C4-2B (cell line): ENCODE measurements around the gene ITSN1.

ENCODE experiments used
- ZFX ChIP-seq: fragments of 450-650 bp; IDR thresholded peaks from 2 replicates; pipeline ENCODE4 v1.6.1; 2017
- TF ChIP-seq, protein P1 (sequence below): fragments of 450-650 bp; conservative IDR thresholded peaks from 2 replicates; pipeline ENCODE4 v1.5.1; 2017; ENCODE audit warnings: mild to moderate bottlenecking

DNA sequence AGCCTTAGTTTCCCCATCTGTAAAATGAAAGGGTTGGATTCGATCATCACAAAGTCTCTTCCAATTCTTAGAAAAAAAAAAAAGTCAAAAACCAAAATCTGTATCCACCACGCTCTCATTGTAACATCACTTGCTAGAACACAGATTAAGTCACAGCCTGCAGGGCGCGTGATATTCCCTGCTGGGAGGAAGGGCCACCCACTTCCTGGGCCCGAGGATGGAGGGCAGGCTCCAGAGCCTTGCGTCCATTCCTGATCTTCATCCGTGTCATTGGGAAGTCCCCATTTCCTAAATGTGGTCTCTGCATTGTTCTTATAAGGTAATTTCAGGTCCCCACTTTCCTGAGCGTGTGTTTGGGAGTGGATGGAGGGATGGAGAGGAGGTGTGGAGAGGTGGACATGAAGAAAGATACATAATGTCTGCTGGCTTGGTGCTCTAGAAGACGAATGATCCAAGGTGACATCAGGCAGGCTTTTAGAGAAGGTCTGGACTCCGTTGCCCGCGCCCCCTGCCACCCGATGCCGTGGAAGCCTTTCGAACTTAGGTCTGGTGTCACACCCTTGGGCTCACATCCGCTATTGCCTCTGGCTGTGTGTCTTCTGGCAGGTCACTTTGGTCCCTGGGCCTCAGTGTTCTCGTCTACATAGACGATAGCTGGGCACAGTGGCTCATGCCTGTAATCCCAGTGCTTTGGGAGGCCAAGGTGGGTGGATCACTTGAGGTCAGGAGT lies 217.2 kb downstream of the ITSN1 start:
- TF ChIP-seq, protein P1, sequence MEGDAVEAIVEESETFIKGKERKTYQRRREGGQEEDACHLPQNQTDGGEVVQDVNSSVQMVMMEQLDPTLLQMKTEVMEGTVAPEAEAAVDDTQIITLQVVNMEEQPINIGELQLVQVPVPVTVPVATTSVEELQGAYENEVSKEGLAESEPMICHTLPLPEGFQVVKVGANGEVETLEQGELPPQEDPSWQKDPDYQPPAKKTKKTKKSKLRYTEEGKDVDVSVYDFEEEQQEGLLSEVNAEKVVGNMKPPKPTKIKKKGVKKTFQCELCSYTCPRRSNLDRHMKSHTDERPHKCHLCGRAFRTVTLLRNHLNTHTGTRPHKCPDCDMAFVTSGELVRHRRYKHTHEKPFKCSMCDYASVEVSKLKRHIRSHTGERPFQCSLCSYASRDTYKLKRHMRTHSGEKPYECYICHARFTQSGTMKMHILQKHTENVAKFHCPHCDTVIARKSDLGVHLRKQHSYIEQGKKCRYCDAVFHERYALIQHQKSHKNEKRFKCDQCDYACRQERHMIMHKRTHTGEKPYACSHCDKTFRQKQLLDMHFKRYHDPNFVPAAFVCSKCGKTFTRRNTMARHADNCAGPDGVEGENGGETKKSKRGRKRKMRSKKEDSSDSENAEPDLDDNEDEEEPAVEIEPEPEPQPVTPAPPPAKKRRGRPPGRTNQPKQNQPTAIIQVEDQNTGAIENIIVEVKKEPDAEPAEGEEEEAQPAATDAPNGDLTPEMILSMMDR = no peak
- TF ChIP-seq ZFX = no peak
